Activated CD8-positive, alpha-beta memory T cell treated with anti-CD3 and anti-CD28 coated beads, Interleukin-2, amount 50 U/mL, for 24 hours (primary cell): ENCODE results near the gene MCEMP1.

ENCODE experiments used
- DNase-seq: peaks from one replicate; pipeline ENCODE4 v3.0.0-alpha.2; 2020; ENCODE audit errors: extremely low read depth

MCEMP1 gene

DNA sequence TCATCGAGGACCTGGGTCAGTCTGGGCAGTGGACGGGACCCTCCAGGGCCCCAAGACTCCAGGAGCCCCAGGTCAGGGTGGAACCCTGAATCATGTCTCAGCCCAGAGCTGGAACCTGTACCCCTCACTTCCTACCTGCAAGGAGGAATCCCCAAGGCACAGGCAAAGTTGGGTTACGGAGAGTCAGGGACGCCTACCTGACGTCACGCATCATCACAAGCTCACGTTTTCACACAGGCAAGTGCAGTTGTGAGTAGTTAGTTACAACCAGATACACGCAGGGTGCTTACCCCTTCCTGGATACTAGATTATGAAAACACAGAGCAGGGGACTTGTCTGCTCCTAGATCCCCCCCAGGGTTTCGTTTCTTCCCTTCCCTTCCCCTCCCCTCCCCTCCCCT lies 6.1 kb upstream of the MCEMP1 start:
- no peak for DNase-seq

DNA sequence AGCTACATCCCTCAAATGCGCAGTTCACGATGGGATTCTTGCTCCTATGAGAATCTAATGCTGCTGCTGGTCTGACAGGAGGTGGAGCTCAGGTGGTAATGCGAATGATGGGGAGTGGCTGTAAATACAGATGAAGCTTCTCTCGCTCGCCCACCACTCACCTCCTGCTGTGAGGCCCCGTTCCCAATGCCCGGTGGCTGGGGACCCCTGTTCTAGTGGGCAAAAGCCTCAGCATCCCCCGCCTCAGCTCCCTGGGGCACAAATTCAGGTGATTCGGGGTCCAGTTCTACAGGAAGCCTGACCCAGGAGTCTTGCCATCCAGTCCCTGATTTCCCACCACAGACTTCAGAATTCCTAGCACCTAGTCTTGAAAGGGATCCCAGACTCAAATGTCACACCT lies 4.4 kb upstream of the MCEMP1 start:
- no peak for DNase-seq

DNA sequence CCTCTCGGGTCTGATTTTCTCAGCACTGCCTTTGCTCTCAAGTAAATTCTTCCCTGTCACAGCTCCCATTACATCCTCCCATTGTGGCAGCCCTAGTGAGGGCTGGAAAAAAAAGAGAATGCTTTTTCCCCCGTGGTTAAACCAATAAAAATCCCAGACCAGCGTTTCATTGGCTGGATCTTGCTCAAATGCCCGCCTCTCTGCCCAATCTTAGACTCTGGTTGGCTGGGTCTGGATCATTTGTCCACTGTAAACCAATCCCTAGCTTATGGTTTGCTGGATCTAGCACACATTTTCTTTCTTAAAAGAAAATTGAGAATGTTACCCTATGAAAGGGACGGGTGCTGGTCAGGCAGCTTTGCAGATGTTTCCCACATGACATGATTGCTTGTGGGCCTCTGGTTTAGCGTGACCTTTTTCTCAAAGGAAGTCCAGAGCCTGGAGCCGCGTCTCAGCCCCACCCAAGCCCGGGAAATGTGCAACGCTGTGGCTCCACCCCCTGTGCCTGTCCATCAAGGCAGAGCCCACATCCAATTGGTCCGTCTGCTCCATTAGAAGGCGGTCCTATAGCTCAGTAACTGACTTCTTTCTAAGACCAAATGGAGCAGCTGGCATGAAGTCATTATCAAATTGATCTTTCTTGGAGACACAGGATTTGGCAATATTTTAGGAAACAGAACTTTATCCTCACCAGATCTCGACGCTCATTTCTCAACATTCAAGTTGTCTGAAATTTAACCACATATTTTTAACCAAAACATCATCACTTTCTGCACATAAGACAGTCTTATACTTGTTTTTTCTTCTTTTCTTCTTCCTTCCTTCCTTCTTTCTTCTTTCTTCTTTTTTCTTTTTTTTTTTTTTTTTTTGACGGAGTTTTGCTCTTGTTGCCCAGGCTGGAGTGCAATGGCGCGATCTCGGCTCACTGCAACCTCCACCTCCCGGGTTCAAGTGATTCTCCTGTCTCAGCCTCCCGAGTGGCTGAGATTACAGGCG lies 2.6 kb upstream of the MCEMP1 start:
- no peak for DNase-seq

DNA sequence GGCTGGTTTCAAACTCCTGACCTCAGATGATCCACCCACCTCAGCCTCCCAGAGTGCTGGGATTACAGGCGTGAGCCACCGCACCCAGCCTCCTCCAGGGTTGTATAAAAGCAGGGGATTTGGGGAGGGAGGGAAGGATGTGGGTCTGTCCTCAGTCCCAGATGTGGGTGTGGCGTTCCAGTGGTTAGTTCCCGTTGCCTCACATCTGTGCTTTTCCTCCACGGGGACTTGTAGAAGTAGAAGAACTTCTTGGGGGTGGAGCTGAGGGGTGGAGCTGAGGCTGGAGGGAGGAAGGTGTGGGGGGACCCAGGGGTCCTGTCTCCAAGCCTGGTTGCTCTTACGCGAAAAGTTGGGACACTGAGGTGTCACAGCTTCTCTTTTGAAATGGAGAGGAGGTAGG lies 514 bp upstream of the MCEMP1 start:
- DNase-seq = no peak

DNA sequence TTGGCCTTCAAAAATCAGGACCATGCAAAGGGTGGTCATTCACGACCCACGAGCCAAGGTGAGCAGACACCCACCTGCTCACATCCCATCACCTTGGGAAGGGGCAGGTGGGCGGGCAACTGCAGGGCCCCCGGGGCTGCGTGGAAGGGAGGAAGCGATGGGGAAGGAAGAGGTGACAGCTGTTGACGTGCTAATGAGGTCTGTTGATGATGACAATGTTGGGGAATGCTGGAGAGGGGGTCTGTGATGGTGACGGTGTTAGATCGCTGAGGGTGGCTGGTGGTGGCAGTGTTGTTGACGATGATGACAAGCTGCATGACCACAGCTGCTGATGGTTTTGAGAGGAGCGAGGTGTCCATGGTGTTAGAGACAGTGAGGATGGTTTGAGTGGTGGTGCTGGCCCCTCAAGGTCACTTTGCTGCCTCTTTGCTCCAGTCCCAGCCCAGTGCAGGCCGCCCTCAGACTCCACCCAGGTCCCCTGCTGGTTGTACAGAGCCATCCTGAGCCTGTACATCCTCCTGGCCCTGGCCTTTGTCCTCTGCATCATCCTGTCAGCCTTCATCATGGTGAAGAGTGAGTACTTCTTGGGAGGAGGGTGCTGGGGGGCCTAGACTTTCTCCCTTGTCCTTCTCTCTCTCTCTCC lies 900 bp downstream of the MCEMP1 start:
- no peak for DNase-seq

DNA sequence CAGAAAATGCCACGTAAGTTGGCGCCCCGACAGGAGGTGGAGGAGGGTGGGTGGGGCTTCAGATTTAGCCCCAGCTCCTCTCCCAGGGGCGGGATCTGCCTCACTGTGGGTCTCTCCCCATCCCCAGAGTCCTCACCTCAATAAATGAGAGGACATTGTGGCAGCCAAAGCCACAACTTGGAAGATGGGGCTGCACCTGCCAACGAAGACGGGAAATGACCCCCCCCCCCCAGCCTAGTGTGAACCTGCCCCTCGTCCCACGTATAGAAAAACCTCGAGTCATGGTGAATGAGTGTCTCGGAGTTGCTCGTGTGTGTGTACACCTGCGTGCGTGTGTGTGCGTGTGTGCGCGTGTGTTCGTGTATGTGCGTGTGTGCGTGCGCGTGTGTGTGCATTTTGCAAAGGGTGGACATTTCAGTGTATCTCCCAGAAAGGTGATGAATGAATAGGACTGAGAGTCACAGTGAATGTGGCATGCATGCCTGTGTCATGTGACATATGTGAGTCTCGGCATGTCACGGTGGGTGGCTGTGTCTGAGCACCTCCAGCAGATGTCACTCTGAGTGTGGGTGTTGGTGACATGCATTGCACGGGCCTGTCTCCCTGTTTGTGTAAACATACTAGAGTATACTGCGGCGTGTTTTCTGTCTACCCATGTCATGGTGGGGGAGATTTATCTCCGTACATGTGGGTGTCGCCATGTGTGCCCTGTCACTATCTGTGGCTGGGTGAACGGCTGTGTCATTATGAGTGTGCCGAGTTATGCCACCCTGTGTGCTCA lies 2.3 kb downstream of the MCEMP1 start:
- DNase-seq = no peak

DNA sequence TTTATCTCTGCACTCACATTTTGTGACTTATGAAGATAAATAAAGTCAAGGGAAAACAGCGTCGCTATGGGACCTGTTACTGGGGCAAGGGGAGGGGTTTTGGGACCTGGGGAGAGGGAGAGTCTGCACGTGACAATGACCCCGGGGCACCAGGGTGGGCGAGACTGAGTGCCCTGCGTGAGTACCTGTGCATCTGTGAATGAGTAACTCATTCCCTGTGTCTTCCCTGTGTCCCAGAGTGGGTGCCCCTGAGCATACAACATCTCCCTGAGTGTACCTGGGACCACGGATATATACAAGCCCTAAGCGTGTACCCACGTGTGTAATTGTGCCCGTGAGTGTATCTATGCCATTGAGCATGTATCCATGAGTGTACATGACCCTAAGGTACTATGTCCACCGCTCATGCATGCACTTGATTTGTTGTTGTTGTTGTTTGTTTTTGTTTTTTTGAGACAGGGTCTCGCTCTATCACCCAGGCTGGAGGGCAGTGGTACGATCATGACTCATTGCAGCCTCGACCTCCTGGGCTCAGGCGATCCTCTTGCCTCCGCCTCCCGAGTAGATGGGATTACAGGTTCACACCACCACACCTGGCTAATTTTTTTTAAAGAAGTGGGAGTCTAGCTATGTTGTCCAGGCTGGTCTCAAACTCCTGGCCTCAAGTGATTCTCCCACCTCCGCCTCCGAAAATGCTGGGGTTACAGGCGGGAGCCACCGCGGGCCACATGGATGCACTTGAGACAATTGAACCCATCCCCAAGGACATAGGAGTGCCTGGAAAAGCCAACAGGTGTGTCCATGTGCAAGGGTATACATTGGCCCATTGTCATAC lies 3.1 kb downstream of the MCEMP1 start:
- DNase-seq = no peak

DNA sequence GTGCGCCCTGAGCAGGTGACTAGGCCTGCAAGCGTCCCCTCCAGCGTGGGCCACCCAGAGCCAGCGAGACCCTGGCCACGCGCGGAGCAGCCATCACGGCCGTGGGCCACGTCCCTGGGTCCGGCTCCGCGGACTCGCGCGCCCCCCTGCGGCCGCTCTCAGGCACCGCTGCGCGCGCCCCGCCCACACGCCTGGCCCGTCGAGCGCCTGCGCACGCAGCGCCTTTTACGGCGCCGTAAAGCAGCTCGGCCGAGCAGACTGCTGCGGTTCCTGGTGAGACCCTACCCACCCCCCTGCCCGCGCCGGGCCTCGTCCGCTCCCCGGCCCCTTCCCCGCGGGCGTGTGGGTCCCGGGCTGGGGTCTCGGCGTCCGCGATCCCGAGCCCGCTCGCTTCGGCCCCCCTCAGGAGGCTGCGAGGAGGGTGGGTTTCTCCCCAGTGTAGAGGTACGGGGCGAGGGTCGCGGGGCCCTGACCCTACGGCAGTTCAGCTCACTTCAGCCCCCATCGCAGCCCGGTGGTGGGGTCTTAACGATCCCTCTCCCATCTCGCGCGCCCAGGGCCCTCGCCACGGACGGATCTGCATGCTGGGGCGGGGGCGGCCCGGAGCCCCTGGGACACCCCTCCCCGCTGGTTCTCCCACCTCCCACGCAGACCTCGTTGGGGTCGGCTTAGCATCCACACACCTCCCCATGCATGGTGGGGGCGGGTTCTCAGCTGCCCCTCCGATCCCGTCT lies 3.9 kb downstream of the MCEMP1 start, which contains the start of gene TRAPPC5:
Gene TRAPPC5 (plus strand): TSS at position 228 of the 734 bp plus-strand sequence. CDS start 1,421 bp downstream, outside the sequence.
- DNase-seq = peak; percentile 39

DNA sequence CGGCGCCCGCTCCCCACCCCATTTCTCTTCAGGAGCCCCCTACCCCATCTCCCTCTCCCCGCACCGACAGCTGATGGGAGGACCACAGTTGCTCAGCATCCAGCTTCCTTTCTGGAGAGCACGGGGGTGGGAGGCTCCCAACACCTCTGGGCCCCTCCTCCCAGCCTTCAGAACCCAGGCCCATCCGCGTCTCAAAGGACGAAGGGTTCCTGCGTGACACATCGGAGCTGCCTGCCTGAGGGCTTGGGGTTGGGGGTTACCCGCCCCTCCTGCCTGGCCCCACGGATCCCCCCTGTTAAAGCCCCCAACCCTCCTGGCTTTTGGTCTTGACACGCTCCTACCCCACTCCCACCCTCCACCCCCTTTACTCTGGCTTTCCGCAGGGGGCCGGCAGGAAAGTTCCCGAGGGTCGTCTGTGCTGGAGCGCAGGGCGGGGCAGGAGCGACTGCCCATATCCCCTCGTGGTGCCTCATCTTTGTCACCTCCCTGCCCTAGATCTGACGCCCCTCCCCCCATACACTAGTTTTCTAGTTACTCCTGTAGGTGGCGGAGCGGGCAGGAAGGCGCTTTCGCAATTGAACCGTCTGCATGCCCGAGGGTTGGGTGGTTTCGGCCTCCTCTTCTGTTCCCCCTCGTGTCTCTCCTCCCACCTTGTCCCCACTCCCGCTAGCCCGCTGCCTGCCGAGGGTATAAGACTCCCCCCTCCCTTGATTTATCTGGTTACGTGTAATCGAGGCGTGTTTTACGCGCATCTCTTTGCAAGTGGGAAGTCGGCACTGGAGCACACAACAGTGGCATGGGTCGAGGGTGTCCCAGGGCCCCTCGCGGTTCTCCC lies 4.7 kb downstream of the MCEMP1 start:
- peak; percentile 64 for DNase-seq

DNA sequence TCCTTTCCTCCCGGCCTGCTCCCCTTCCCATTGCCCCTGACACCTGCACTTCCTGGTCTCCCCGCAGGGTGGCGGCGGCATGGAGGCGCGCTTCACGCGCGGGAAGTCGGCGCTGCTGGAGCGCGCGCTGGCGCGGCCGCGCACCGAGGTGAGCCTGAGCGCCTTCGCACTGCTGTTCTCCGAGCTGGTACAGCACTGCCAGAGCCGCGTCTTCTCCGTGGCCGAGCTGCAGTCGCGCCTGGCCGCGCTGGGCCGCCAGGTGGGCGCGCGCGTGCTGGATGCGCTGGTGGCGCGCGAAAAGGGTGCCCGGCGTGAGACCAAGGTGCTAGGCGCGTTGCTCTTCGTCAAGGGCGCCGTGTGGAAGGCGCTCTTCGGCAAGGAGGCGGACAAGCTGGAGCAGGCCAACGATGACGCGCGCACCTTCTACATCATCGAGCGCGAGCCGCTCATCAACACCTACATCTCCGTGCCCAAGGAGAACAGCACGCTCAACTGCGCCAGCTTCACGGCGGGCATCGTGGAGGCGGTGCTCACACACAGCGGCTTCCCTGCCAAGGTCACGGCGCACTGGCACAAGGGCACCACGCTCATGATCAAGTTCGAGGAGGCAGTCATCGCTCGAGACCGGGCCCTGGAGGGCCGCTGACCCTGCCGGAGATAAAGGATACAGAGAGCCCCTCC lies 5.4 kb downstream of the MCEMP1 start:
- DNase-seq = no peak

DNA sequence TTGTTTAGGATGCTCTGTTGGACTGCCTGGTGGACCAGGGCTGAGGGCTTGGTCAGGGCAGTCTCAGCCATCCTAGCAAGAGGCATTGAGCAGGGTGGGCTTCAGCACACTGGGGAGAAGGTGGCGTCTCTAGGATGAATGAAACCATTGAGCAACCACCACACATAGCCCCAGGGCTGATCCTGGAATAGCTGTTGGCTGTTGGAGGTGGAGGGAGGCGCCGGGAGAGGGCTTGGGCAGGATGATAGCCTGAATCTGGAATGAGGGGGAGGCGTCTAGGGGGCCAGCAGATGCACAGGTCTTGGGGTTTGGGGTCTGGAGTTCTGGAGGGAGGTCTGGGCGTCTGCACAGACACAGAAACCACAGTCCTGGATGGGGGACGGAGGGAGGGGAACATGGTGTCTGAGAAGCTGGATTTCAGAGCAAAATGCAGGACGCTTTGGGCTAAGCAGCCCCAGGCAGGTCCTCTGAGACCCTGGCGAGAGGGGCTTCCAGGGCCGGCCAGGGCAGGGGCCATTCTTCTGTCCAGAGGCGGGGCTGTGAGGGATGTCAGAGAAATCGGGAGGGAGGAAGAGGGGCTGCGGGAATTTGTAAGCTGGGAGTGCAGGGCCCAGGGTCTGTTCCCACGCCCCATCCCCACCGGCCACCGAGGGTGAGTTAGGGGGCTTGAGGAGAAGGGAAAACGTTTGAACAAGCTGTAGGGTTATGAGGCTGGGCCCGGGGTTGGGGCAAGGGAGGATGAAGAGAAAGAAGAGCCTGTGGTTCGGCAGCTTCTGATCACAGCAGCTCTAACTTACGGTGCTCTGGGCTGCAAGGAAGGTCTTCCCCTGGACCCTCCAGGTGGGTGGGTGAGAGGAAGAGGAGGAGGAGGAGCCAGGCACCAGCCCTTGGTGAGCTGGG lies 8.9 kb downstream of the MCEMP1 start:
- DNase-seq = no peak

DNA sequence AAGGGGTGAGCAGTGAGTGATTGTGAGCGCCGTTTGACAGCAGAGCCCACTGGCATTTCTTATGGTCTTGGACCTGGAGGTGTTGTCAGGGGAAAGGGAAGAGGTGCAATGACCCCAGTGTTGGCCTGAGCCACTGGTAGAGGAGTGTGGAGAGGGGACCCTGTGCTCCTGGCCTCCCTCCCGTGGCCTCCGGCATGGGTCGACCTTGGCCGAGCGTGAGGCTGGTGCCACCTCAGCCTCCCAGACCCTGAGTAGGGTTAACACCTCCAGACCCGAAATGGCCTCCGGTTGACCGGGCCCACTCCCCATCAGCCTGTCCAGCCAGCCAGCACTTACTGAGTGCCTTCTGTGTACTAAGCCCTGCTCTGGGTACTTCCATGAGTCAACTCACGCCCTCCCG lies 10.3 kb downstream of the MCEMP1 start:
- no peak for DNase-seq

DNA sequence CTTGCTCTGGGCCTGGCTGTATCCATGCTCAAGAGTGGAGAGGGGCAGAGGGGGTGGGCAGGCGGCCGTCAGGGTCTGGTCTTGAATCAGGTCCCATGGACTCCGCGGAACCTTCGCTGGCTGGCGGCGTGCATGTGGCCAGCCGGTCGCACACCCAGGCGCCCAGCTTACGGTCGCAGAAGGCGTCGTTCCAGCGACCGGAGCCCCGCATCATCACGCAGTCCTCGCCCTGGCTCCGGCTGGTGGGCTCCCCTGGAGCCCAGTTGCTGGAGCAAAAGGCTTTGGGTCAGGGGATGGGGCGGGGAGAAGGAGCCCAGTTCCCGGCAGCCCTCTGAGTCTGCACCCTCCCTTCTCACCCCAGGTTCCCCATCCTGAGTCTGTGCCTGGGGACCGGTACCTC lies 12.3 kb downstream of the MCEMP1 start:
- DNase-seq = no peak

DNA sequence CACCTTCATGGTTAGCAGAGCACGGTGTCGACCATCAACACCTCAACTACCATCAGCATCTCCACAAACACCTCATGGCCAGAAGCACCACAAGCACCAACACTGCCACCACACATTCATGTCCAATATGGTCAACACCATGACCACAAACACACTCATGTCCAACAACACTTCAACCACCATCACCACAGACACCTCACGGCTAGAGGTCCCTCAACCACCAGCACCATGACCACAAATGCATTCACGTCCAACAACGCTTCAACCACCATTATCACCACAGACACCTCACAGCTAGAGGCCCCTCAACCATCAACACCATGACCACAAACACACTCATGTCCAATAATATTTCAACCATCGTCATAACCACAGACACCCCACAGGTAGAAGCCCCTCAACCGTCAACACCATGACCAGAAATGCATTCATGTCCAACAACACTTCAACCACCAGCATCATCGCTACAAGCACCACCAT lies 13.9 kb downstream of the MCEMP1 start:
- DNase-seq = no peak

DNA sequence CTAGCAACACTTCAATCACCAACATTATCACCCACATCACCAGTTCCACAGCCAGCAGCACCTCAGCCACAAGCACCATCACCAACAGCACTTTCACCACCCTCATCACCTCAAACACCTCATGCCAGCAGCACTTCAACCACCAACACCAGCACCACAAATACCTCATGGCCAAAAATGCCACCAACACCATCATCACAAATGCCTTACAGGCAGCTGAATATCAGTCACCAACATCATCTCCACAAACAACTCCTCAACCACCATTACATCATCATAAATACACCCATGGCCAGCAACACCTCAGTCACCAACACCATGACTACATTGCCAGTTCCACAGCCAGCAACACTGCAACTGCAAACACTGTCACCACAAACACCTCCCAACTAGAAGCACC lies 14.6 kb downstream of the MCEMP1 start:
- DNase-seq = no peak

DNA sequence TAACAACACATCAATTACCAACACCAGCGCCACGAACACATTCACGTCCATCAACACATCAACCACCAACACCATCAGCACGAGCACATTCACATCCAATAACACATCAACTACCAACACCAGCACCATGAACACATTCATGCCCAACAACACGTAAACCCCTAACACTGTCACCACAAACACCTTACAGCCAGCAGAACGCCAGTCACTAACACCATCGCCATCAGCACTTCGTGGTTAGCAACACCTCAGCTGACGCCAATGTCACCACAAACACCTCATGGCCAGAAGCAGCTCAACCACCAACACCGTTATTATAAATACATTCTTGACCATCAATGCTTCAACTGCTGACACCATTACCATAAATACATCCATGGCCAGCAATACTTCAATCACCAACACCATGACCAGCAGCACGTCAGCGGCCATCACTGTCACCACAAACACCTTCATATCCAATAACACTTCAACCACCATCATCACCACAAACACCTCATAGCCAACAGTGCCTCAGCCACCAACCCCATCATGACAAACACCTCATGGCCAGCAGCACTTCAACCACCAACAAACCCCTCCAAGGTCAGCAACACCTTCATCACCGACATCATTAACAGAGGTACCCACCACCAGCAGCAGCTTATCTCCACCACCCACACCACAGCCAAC lies 15.7 kb downstream of the MCEMP1 start:
- no peak for DNase-seq

DNA sequence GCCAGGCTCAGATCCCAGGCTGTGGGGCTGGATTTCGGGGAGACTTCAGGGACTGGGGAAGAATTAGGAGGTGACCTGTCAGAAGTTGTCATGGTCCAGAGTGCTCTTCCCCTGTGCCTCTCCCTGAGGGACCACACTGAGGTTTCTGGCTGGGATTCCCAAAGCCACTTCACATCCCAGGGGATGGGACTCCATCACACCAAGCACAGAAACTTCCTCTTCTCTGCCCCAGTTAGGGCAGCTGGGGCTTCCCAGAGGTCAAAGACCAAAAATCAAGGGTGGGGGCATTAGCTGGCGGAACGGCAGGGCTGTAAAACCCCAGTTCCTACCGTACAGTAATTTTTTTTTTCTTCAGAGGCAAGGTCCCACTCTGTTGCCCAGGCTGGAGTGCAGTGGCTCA lies 17.6 kb downstream of the MCEMP1 start:
- no peak for DNase-seq
